OCI-LY3 (cell line): ENCODE data around the gene SHLD1.
"Not testable (repeated sequence)": the region's sequence is repeated elsewhere in the genome, so short reads cannot be mapped to it uniquely, and the experiment has no call there.

Experiments used
- H2AFZ ChIP-seq: fragments of 200-600, 300-600 bp; shearing (Covaris generic); 2 replicates; pipeline ENCODE4 v1.6.0; 2014; ENCODE audit warnings: antibody characterized with exemption, low read depth, low read length
- H3K27ac ChIP-seq: fragments of 200-600, 300-600 bp; sonication (generic); 2 replicates; pipeline ENCODE4 v1.5.1; 2014; ENCODE audit warnings: mild to moderate bottlenecking, low read length, moderate library complexity, mixed read lengths
- H3K27me3 ChIP-seq: fragments of 200-600, 300-600 bp; sonication (generic); 2 replicates; pipeline ENCODE4 v1.6.1; 2014; ENCODE audit warnings: low read depth, low read length, mixed read lengths
- H3K36me3 ChIP-seq: fragments of 200-600, 300-600 bp; sonication (generic); replicated peaks from 2 replicates; pipeline ENCODE3; 2014; ENCODE audit warnings: low read depth, low read length, mixed read lengths
- H3K4me1 ChIP-seq: fragments of 300-600, 200-600 bp; sonication (generic); 2 replicates; pipeline ENCODE4 v1.6.1; 2014; ENCODE audit warnings: low read length, mixed read lengths
- H3K4me2 ChIP-seq: fragments of 200-600, 300-600 bp; sonication (generic); 2 replicates; pipeline ENCODE4 v1.6.1; 2014; ENCODE audit warnings: low read length, mixed read lengths
- H3K4me3 ChIP-seq: fragments of 300-600, 200-600 bp; sonication (generic); 2 replicates; pipeline ENCODE4 v1.5.1; 2014; ENCODE audit warnings: antibody characterized with exemption, mild to moderate bottlenecking, low read length, moderate library complexity
- H3K79me2 ChIP-seq: fragments of 300-600, 200-600 bp; shearing (Covaris generic); 2 replicates; pipeline ENCODE4 v1.6.1; 2014; ENCODE audit warnings: mild to moderate bottlenecking, low read length, mixed read lengths
- H3K9ac ChIP-seq: fragments of 300-600, 200-600 bp; shearing (Covaris generic); 2 replicates; pipeline ENCODE4 v1.6.0; 2014; ENCODE audit warnings: mild to moderate bottlenecking, low read length, moderate library complexity
- H3K9me3 ChIP-seq: fragments of 200-600, 300-600 bp; shearing (Covaris generic); 2 replicates; pipeline ENCODE4 v1.6.1; 2014; ENCODE audit warnings: low read length, mixed read lengths; ENCODE audit not compliant: insufficient read depth
- H4K20me1 ChIP-seq: fragments of 200-600, 300-600 bp; sonication (generic); 2 replicates; pipeline ENCODE4 v1.6.1; 2016; ENCODE audit warnings: low read length, mixed read lengths; ENCODE audit not compliant: insufficient read depth
- EZH2phosphoT487 ChIP-seq: fragments of 200-600 bp; shearing (Covaris generic); IDR thresholded peaks from 2 replicates; pipeline ENCODE4 v1.6.1; 2018; ENCODE audit warnings: antibody characterized with exemption, mixed run types, low read depth
- TF ChIP-seq, protein P1 (sequence below): fragments of 200-600, 300-600 bp; sonication (generic); IDR thresholded peaks from 2 replicates; pipeline ENCODE4 v1.5.1; 2014; ENCODE audit warnings: antibody characterized with exemption, low read length, low read depth

Gene SHLD1

GRCh38 chr20:5773589-5773988 lies 23.4 kb downstream of the SHLD1 start:
- Histone ChIP-seq H3K4me2 (no peak overlapping the region), H3K79me2 (no peaks in the 10 kb centered on the region), H3K27ac (no peak overlapping the region), H3K9ac (no peak overlapping the region), H2AFZ (no peak overlapping the region), H3K9me3 (no peaks in the 10 kb centered on the region), H4K20me1 (no peaks in the 10 kb centered on the region), H3K4me1 (peaks cover 35% of the 10 kb centered on the region), H3K4me3 (no peak overlapping the region), H3K27me3 (no peaks in the 10 kb centered on the region), H3K36me3 (peaks cover 17% of the 10 kb centered on the region)
- TF ChIP-seq, protein P1, sequence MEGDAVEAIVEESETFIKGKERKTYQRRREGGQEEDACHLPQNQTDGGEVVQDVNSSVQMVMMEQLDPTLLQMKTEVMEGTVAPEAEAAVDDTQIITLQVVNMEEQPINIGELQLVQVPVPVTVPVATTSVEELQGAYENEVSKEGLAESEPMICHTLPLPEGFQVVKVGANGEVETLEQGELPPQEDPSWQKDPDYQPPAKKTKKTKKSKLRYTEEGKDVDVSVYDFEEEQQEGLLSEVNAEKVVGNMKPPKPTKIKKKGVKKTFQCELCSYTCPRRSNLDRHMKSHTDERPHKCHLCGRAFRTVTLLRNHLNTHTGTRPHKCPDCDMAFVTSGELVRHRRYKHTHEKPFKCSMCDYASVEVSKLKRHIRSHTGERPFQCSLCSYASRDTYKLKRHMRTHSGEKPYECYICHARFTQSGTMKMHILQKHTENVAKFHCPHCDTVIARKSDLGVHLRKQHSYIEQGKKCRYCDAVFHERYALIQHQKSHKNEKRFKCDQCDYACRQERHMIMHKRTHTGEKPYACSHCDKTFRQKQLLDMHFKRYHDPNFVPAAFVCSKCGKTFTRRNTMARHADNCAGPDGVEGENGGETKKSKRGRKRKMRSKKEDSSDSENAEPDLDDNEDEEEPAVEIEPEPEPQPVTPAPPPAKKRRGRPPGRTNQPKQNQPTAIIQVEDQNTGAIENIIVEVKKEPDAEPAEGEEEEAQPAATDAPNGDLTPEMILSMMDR, result no peak
- no peak for TF ChIP-seq EZH2phosphoT487

- H3K4me3 ChIP-seq, result no peak overlapping the region
- peaks cover 23% of the 10 kb centered on the region for H3K36me3 ChIP-seq
- no peaks in the 10 kb centered on the region for H3K27me3 ChIP-seq
- H3K4me2 ChIP-seq, result no peak overlapping the region
- peaks cover 25% of the 10 kb centered on the region for H3K4me1 ChIP-seq
- no peak overlapping the region for H2AFZ ChIP-seq
- H3K27ac ChIP-seq, result no peak overlapping the region
- no peaks in the 10 kb centered on the region for H3K9me3 ChIP-seq
- no peak for TF ChIP-seq EZH2phosphoT487
- TF ChIP-seq, protein P1, result no peak
- H3K9ac ChIP-seq, result no peak overlapping the region
- H3K79me2 ChIP-seq, result no peaks in the 10 kb centered on the region
- H4K20me1 ChIP-seq, result 0 out of 2 replicates have a peak, but pooled peaks cover 3% of the 10 kb centered on the region
These were observed 25.9 kb downstream of the SHLD1 start for GRCh38 chr20:5776077-5776476.

DNA sequence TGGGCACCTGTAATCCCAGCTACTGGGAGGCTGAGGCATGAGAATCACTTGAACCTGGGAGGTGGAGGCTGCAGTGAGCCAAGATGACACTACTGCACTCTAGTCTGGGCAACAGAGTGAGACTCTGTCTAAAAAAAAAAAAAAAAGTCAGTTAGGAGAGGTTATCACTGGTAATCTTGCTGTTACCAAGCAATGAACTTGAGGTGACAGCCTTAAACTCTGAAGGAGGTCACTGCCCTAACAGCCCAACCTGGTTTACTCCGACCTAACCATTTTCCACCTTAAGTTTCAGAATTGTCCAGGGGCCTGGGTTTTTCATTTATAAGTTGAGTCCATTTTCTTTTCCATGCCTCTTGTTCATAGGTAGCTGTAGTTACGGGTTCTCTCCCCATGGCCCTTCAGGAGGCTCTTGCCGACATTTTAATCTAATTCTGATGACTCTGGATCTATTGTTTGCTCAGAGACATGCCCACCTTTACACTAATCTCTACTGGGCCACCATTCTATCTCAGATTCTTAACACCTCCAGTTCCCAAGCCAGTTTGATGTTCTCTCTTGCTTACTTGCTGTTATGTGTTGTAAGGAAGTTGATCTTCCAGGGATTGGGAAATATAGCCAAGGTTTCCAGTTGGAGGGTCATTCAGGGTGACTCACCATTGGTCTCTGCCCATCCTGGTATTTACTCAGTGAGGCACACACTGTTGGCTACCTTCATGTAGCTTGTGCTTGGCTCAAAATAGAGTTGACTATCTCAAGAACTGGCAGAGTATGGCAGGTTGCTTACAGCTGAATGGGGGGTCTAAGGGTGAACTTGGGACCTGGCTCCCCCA lies 29.1 kb downstream of the SHLD1 start:
- H3K27ac ChIP-seq, result no peak overlapping the region
- no peaks in the 10 kb centered on the region for H3K27me3 ChIP-seq
- peaks cover 26% of the 10 kb centered on the region for H3K36me3 ChIP-seq
- no peak overlapping the region for H2AFZ ChIP-seq
- H3K4me3 ChIP-seq, result no peak overlapping the region
- H3K4me1 ChIP-seq, result peaks cover 20% of the 10 kb centered on the region
- 0 out of 2 replicates have a peak, but pooled peaks cover 3% of the 10 kb centered on the region for H4K20me1 ChIP-seq
- no peaks in the 10 kb centered on the region for H3K79me2 ChIP-seq
- no peak overlapping the region for H3K9ac ChIP-seq
- H3K9me3 ChIP-seq, result no peaks in the 10 kb centered on the region
- H3K4me2 ChIP-seq, result no peak overlapping the region
- TF ChIP-seq, protein P1, result no peak
- no peak for TF ChIP-seq EZH2phosphoT487

GRCh38 chr20:5780846-5781217 lies 30.6 kb downstream of the SHLD1 start:
- Histone ChIP-seq H3K79me2 (no peaks in the 10 kb centered on the region), H3K9me3 (no peaks in the 10 kb centered on the region), H3K27ac (peak overlapping the region; percentile 44), H3K27me3 (no peaks in the 10 kb centered on the region), H3K9ac (peak overlapping the region; percentile 7; the same call in 1 of the 2 replicates), H3K4me3 (peak overlapping the region; percentile 32; the same call in 1 of the 2 replicates), H3K4me1 (peaks cover 14% of the 10 kb centered on the region), H3K4me2 (peak overlapping the region; percentile 66), H2AFZ (no peak overlapping the region), H3K36me3 (peaks cover 18% of the 10 kb centered on the region), H4K20me1 (0 out of 2 replicates have a peak, but pooled peaks cover 3% of the 10 kb centered on the region)
- TF ChIP-seq, protein P1, result no peak
- no peak for TF ChIP-seq EZH2phosphoT487

DNA sequence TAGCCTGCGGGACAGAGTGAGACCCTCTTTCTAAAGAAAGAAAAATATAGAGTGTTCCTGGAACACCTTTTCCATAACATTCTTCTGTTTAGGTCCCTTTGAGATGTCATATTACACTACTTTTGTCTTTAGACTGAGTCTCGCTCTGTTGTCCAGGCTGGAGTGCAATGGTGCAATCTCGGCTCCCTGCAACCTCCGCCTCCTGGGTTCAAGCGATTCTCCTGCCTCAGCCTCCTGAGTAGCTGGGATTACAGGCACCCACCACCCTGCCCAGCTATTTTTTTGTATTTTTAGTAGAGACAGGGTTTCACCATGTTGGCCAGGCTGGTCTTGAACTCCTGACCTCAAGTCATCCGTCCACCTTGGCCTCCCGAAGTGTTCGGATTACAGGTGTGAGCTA lies 31.2 kb downstream of the SHLD1 start:
- H2AFZ ChIP-seq, H3K27me3 ChIP-seq, H3K9me3 ChIP-seq, H3K4me3 ChIP-seq, H3K9ac ChIP-seq, H4K20me1 ChIP-seq, H3K79me2 ChIP-seq: not testable (repeated sequence)
- Histone ChIP-seq H3K36me3 (peaks cover 18% of the 10 kb centered on the region), H3K4me2 (peak overlapping the region; percentile 66), H3K4me1 (peaks cover 14% of the 10 kb centered on the region), H3K27ac (peak overlapping the region; percentile 44; the same call in 1 of the 2 replicates)
